Prostate gland (tissue), 2 donors: ENCODE results near the gene EME2. TPM values are rescaled to one million over a fixed set of nuclear protein-coding genes. Genes with fewer than 3 reads are reported as not detected.

ENCODE experiments used
- DNase-seq: peaks from one replicate; pipeline ENCODE4 v3.0.0-alpha.2; 2019; ENCODE audit warnings: low spot score
- H3K27ac ChIP-seq, 2 donors: fragments of 200-600 bp; sonication (generic); 2 replicates each; pipeline ENCODE4 v1.5.1; 2017 to 2019
- H3K27me3 ChIP-seq: fragments of 200-600 bp; sonication (generic); replicated peaks from 2 replicates; pipeline ENCODE4 v1.5.1; 2019; ENCODE audit not compliant: insufficient read depth
- H3K36me3 ChIP-seq, 2 donors: fragments of 200-600 bp; sonication (generic); 1 replicate in 1 of 2; 2 replicates in 1 of 2; pipeline versions ENCODE4 v1.5.1 to v1.8.1; 2017 to 2019
- H3K4me1 ChIP-seq: fragments of 200-600 bp; sonication (generic); replicated peaks from 2 replicates; pipeline ENCODE4 v1.5.1; 2019
- H3K4me3 ChIP-seq, 2 donors: fragments of 200-600 bp; sonication (generic); 2 replicates each; pipeline ENCODE4 v1.5.1; 2017 to 2019
- H3K9me3 ChIP-seq: fragments of 200-600 bp; sonication (generic); 2 replicates; pipeline ENCODE4 v1.5.1; 2017
- POLR2A ChIP-seq: fragments of 450-650 bp; IDR thresholded peaks from one replicate; pipeline ENCODE4 v1.6.1; 2016; ENCODE audit warnings: antibody characterized with exemption, mild to moderate bottlenecking
- POLR2AphosphoS5 ChIP-seq: sonication (generic); formaldehyde crosslinking; IDR thresholded peaks from one replicate; pipeline ENCODE4 v1.6.1; 2017; ENCODE audit warnings: antibody characterized with exemption
- WGBS: methylation state at CpG from one replicate; pipeline ENCODE4 v1.1.5; 2018; 5-methylcytosine and 5-hydroxymethylcytosine counted together
- intact Hi-C: fragments of 100-400 bp; cut with DNase I; formaldehyde crosslinking; loops from one replicate; pipeline ENCODE4 v1.14.2; 2022
- total RNA-seq, 2 donors: library from RNA; depleted of rRNA; stranded (reverse); fragments of >200 nt; gene quantifications; one replicate each; pipeline ENCODE4 v1.1.0, GENCODE V29; 2016
- TF ChIP-seq, protein P1 (sequence below), 4 experiments: fragments of 200-600 bp in 2 of 4; fragments of 450-650 bp in 2 of 4; sonication (generic) in 2 of 4; IDR thresholded peaks; 1 replicate in 3 of 4; 2 replicates in 1 of 4; pipeline ENCODE4 v1.5.1; 2016 to 2019; ENCODE audit warnings: antibody characterized with exemption in 4 of 4, mild to moderate bottlenecking in 2 of 4, moderate library complexity in 2 of 4

The EME2 gene
- total RNA-seq, 2 donors from 2014 or later, result 18.3 to 53.9 TPM

DNA sequence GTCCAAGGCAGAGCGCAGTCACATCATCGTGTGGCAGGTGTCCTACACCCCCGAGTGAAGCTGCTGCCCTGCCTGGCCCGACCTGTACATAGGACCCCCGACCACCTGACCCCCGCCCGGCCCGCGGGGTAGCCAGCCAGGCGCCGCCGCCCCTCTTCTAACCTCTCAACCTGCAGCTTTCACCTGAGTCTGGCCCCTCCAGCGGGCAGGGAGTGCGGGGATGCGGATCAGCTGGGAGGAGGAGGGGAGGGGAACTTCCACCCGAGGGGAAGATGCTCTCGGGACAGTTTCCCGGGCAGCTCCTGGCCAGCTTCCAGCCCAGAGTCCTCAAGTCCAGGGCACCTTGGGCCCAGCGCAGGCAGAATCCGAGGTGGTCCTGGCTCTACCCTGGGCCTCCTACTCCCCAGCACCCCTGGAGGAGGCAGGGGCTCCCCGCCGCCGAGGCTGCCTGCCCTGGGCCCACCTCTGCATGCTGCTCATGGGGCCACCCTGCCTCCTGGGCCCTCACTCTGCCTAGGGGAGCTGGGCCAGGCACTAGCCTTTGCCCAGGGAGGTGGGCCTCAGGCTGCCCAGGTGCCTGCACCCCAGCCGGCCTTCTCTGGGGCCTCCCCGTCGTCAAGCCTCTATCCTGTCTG is 3.7 kb upstream of the EME2 start:
- H3K27me3 ChIP-seq, result no peaks in the 10 kb centered on the region
- WGBS, result 75% methylated on average over 26 of the region's 26 CpGs
- intact Hi-C loops, result loop anchor here (10.0 kb wide), 1 partner anchor 554 kb away; no protein-coding TSS in a partner anchor
- H3K4me3 ChIP-seq, result no peak overlapping the region
- TF ChIP-seq POLR2AphosphoS5, result no peak
- TF ChIP-seq, protein P1, sequence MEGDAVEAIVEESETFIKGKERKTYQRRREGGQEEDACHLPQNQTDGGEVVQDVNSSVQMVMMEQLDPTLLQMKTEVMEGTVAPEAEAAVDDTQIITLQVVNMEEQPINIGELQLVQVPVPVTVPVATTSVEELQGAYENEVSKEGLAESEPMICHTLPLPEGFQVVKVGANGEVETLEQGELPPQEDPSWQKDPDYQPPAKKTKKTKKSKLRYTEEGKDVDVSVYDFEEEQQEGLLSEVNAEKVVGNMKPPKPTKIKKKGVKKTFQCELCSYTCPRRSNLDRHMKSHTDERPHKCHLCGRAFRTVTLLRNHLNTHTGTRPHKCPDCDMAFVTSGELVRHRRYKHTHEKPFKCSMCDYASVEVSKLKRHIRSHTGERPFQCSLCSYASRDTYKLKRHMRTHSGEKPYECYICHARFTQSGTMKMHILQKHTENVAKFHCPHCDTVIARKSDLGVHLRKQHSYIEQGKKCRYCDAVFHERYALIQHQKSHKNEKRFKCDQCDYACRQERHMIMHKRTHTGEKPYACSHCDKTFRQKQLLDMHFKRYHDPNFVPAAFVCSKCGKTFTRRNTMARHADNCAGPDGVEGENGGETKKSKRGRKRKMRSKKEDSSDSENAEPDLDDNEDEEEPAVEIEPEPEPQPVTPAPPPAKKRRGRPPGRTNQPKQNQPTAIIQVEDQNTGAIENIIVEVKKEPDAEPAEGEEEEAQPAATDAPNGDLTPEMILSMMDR (IDR thresholded peaks at IDR 0.05), result no peak
- no peak for TF ChIP-seq POLR2A
- H3K9me3 ChIP-seq, result no peaks in the 10 kb centered on the region
- peaks cover 0 to 13% of the 10 kb centered on the region in 2 donors for H3K36me3 ChIP-seq
- peaks cover 8% of the 10 kb centered on the region for H3K4me1 ChIP-seq
- H3K27ac ChIP-seq, result no peak overlapping the region
- no peak for DNase-seq

DNA sequence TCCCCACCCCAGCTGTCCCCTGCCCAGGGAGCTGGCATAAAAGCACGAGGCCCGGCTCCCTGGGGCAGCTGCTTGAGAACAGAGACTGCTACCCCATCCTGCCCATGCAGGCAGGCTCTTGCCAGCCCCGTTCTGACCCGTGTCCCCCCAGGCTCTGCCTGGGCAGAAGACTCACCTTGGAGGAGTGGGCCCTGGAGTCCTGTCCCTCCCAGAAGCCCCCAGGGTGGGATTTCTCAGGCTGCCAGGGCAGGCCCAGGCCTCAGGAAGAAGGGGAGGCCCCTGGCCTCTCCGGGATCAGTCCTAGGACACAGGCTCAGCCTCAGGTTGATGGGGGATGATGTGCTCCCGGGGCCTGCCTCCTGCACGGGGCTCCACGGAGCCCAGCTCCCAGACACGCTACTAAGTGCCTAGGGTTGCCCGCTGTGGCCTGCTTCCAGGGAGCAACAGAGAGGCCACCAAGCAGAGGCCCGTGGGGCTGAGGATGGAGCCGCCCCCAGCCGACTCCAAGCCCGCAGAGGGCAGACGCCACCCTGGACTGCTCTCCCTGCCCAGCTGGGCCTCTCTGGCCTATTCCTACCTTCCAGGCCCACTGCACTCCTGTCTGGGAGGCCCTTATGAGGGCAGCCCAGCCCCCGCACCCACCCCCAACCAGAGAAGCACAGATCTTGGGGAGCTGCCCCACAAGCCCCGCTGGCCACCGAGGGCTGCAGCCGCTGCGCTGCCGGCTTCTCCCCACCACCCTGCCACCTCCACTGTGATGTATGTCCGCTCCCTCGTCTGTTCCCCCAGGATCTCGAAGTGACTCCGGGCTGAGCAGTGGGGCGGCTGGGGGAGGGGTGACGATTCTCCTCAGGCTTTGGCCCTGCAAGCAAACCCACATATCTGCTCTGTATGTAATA is 3.0 kb upstream of the EME2 start:
- TF ChIP-seq POLR2A (no peak), POLR2AphosphoS5 (no peak)
- TF ChIP-seq, protein P1 (IDR thresholded peaks at IDR 0.05), result no peak
- Histone ChIP-seq H3K27ac (peak overlapping the region; percentile 84 to 96), H3K36me3 (peaks cover 0 to 13% of the 10 kb centered on the region in 2 donors), H3K4me1 (peaks cover 14% of the 10 kb centered on the region), H3K9me3 (no peaks in the 10 kb centered on the region), H3K4me3 (no peak overlapping the region), H3K27me3 (no peaks in the 10 kb centered on the region)
- WGBS, result 70% methylated on average over 23 of the region's 27 CpGs
- DNase-seq, result no peak
- intact Hi-C loops, result loop anchor here (10.0 kb wide), 1 partner anchor 555 kb away; no protein-coding TSS in a partner anchor

DNA sequence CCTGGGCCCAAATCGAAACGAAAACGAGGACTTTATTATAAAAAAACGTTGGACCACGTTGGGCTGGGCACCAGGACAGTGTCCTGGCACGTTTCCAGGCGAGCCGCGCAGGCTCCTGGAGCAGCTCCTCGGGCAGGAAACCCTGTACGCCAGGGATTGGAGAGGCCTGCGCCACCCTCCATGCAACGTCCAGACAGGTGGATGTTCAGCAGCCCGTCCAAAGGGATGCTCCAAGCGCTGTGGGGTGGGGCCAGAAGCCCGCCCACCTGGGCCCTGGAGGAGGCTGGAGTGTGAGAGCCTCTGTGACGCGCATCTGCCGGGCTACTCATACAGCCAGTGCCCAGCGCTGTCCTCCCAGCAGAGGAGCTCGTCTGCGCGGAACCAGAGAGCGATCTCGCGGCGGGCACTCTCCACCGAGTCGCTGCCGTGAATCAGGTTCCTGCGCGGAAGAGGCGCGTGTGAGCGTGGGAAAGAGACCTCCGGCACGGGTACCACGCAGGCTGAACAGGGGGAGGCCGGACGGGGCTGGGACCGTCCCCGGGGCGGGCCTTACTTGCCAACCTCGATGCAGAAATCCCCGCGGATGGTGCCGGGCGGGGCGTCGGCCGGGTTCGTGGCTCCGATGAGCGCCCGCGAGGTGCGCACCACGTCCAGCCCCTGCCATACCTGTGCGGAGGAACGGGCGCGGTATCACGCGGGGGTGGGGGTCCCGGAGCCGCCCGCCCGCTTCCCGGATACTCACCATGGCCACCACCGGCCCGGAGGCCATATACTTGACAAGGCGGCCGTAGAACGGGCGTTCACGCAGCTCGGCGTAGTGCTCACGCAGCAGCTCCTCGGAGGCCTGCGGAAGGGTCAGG is 2.1 kb upstream of the EME2 start:
- intact Hi-C loops, result no loop called here
- TF ChIP-seq POLR2AphosphoS5, result peak; percentile 64
- TF ChIP-seq, protein P1 (IDR thresholded peaks at IDR 0.05), result no peak
- H3K36me3 ChIP-seq, result peaks cover 0 to 14% of the 10 kb centered on the region in 2 donors
- peak overlapping the region; percentile 84 to 96 for H3K27ac ChIP-seq
- peak; percentile 79 for DNase-seq
- no peaks in the 10 kb centered on the region for H3K9me3 ChIP-seq
- peaks cover 14% of the 10 kb centered on the region for H3K4me1 ChIP-seq
- WGBS, result 5% methylated on average over 68 of the region's 81 CpGs
- no peaks in the 10 kb centered on the region for H3K27me3 ChIP-seq
- peak overlapping the region; percentile 83 to 86 for H3K4me3 ChIP-seq

DNA sequence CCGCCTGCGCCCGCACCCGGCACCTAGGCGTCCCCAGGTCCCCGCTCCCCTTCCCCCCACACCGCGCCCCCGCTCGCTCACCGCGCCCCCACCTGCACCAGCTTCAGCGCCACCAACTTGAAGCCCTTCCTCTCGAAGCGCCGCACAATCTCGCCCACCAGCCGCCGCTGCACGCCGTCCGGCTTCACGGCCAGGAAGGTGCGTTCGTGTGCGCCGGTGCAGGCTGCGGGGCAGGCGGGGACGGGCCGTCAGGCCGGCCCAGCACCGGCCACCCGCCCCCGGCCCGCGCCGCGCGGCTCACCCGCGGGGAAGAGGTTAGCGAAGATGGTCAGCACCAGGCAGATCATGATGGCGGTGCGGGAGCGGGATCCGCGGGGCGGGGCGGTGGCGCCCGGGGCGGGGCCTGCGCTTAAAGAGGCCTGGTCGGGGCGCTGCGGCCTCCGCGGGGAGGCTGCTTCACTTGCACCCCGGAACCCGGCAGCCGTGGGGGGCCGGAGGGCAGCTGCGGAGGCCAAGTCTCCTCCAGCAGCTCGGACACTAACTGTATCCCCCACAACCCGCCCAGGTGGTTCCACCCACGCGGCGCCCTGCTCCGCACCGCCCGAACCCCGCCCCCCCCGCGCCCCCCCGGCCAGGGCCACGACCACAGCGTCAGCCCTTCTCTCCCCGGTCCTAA is 1.3 kb upstream of the EME2 start, which contains the start of gene NME3:
TSS of gene NME3 (minus strand) at position 356 of the 676 bp plus-strand sequence. CDS start at position 347, 9 bp downstream.
- Histone ChIP-seq H3K4me1 (peaks cover 14% of the 10 kb centered on the region), H3K27ac (peak within 1 kb of the TSS; percentile 84 to 96), H3K9me3 (no peaks in the 10 kb centered on the region), H3K36me3 (peaks cover 0 to 21% of the 10 kb centered on the region in 2 donors), H3K4me3 (peak within 1 kb of the TSS; percentile 83 to 86), H3K27me3 (no peaks in the 10 kb centered on the region)
- intact Hi-C loops, result no loop called here
- peak; percentile 69 for DNase-seq
- TF ChIP-seq POLR2A, result peak; percentile 12
- TF ChIP-seq, protein P1 (IDR thresholded peaks at IDR 0.05), result no peak
- no peak for TF ChIP-seq POLR2AphosphoS5
- 3% methylated on average over 26 of the region's 79 CpGs for WGBS
